H1 (cell line): ENCODE data around the gene SLC31A2. TPM values are rescaled to one million over a fixed set of nuclear protein-coding genes. Genes with fewer than 3 reads are reported as not detected.

Experiments
- CTCF ChIA-PET: fragments of 300-600 bp; sonication (Branson Sonifier 250); formaldehyde crosslinking; loops from one replicate; lab custom pipeline; 2021; ENCODE audit not compliant: partially characterized antibody; lab: Charles Lee
- POLR2A ChIA-PET: fragments of 300-600 bp; sonication (Branson Sonifier 250); formaldehyde crosslinking; loops from one replicate; lab custom pipeline; 2021; ENCODE audit warnings: inconsistent platforms; ENCODE audit not compliant: partially characterized antibody; lab: Charles Lee
- DNase-seq, 2 experiments: peaks; one replicate each; pipeline versions ENCODE4 v3.0.0 to v3.0.0-alpha.2; 2010 to 2022; ENCODE audit warnings: low spot score in 2 of 2, low read depth in 1 of 2, mixed read lengths in 1 of 2
- FAIRE-seq: peaks from 2 replicates; lab custom pipeline; 2011; peaks lifted over from hg19 to GRCh38; lab: Jason Lieb, UNC
- H2AFZ ChIP-seq: 2 replicates; pipeline ENCODE4 v1.8.1; 2012; ENCODE audit warnings: low read length, inconsistent platforms
- H2AK5ac ChIP-seq: 2 replicates; pipeline ENCODE4 v1.6.1; 2013; ENCODE audit warnings: low read depth, low read length
- H2BK120ac ChIP-seq: replicated peaks from 2 replicates; pipeline ENCODE3; 2013; ENCODE audit warnings: low read depth, low read length, inconsistent platforms
- H2BK12ac ChIP-seq: 2 replicates; pipeline ENCODE4 v1.6.1; 2013; ENCODE audit warnings: low read depth, low read length
- H2BK15ac ChIP-seq: 2 replicates; pipeline ENCODE4 v1.6.1; 2013; ENCODE audit warnings: low read length
- H2BK20ac ChIP-seq: 2 replicates; pipeline ENCODE4 v1.6.1; 2013; ENCODE audit warnings: low read length
- H2BK5ac ChIP-seq: 2 replicates; pipeline ENCODE4 v1.6.1; 2013; ENCODE audit warnings: low read depth, low read length
- H3K14ac ChIP-seq: 2 replicates; pipeline ENCODE4 v1.6.1; 2013; ENCODE audit warnings: inconsistent platforms; ENCODE audit not compliant: insufficient read length
- H3K18ac ChIP-seq: 2 replicates; pipeline ENCODE4 v1.6.1; 2013; ENCODE audit warnings: low read length; ENCODE audit errors: extremely low read depth
- H3K23ac ChIP-seq: 2 replicates; pipeline ENCODE4 v1.6.1; 2013; ENCODE audit warnings: inconsistent platforms; ENCODE audit not compliant: insufficient read length
- H3K23me2 ChIP-seq: 2 replicates; pipeline ENCODE4 v1.6.1; 2013; ENCODE audit warnings: low read depth, low read length
- H3K27ac ChIP-seq: 2 replicates; pipeline ENCODE4 v1.6.1; 2011; ENCODE audit warnings: low read depth, low read length, inconsistent platforms
- H3K27me3 ChIP-seq, 4 experiments: replicated peaks in 1 of 4; 1 replicate in 1 of 4; 2 replicates in 3 of 4; pipeline versions ENCODE4 v1.6.1 to v1.8.1; 2011 to 2013; ENCODE audit warnings: low read length in 3 of 4, mild to moderate bottlenecking in 3 of 4, inconsistent platforms in 2 of 4, mixed read lengths in 2 of 4, moderate library complexity in 1 of 4; ENCODE audit not compliant: control insufficient read depth in 3 of 4, insufficient read depth in 3 of 4; ENCODE audit errors: extremely low read depth in 1 of 4
- H3K36me3 ChIP-seq, 4 experiments: 2 replicates each; pipeline versions ENCODE4 v1.6.1 to v1.8.1; 2011 to 2013; ENCODE audit warnings: mild to moderate bottlenecking in 4 of 4, low read length in 3 of 4, moderate library complexity in 2 of 4, control low read depth in 1 of 4, inconsistent platforms in 1 of 4; ENCODE audit not compliant: insufficient read depth in 4 of 4, control insufficient read depth in 2 of 4
- H3K4ac ChIP-seq: replicated peaks from 2 replicates; pipeline ENCODE3; 2013; ENCODE audit warnings: low read length, low read depth, mixed read lengths, inconsistent platforms; ENCODE audit not compliant: insufficient read length
- H3K4me1 ChIP-seq, 4 experiments: replicated peaks in 1 of 4; 1 replicate in 1 of 4; 2 replicates in 3 of 4; pipeline versions ENCODE4 v1.6.1 to v1.8.1; 2011 to 2013; ENCODE audit warnings: low read length in 3 of 4, inconsistent platforms in 2 of 4, mixed read lengths in 1 of 4; ENCODE audit not compliant: insufficient read depth in 4 of 4, control insufficient read depth in 3 of 4
- H3K4me2 ChIP-seq, 2 experiments: 2 replicates each; pipeline versions ENCODE4 v1.6.1 to v1.8.1; 2011 to 2013; ENCODE audit warnings: low read depth in 2 of 2, low read length in 2 of 2, control low read depth in 1 of 2, inconsistent platforms in 1 of 2, mild to moderate bottlenecking in 1 of 2; ENCODE audit not compliant: insufficient read depth in 1 of 2
- H3K4me3 ChIP-seq, 4 experiments: fragments of 200-600, 300-600 bp in 1 of 4; sonication (generic), shearing (Covaris generic), sonication (Bioruptor Twin) in 1 of 4; 2 replicates each; pipeline versions ENCODE4 v1.5.1 to v1.8.1; 2011 to 2016; ENCODE audit warnings: low read length in 4 of 4, low read depth in 3 of 4, control low read depth in 2 of 4, inconsistent platforms in 2 of 4, mild to moderate bottlenecking in 2 of 4, mixed read lengths in 1 of 4, moderate library complexity in 1 of 4; ENCODE audit not compliant: insufficient read depth in 2 of 4; ENCODE audit errors: extremely low read depth in 1 of 4
- H3K56ac ChIP-seq: replicated peaks from 2 replicates; pipeline ENCODE3; 2013; ENCODE audit warnings: low read depth, mild to moderate bottlenecking, mixed read lengths, low read length, inconsistent platforms; ENCODE audit not compliant: insufficient read length
- H3K79me1 ChIP-seq: 2 replicates; pipeline ENCODE4 v1.6.1; 2013; ENCODE audit warnings: low read depth, low read length, control low read depth
- H3K79me2 ChIP-seq, 2 experiments: 2 replicates each; pipeline versions ENCODE4 v1.6.1 to v1.8.1; 2012 to 2013; ENCODE audit warnings: low read length in 2 of 2, mild to moderate bottlenecking in 2 of 2, inconsistent platforms in 1 of 2; ENCODE audit not compliant: insufficient read depth in 2 of 2, control insufficient read depth in 1 of 2
- H3K9ac ChIP-seq, 4 experiments: replicated peaks in 1 of 4; 1 replicate in 1 of 4; 2 replicates in 3 of 4; pipeline versions ENCODE4 v1.6.1 to v1.8.1; 2011 to 2013; ENCODE audit warnings: low read depth in 3 of 4, low read length in 3 of 4, control low read depth in 2 of 4, mild to moderate bottlenecking in 2 of 4, moderate library complexity in 2 of 4, inconsistent platforms in 1 of 4; ENCODE audit errors: extremely low read depth in 1 of 4
- H3K9me3 ChIP-seq, 2 experiments: 2 replicates each; pipeline versions ENCODE4 v1.6.1 to v1.8.1; 2012 to 2013; ENCODE audit warnings: mild to moderate bottlenecking in 2 of 2, moderate library complexity in 2 of 2, control low read depth in 1 of 2, inconsistent platforms in 1 of 2, low read depth in 1 of 2, low read length in 1 of 2, mixed read lengths in 1 of 2; ENCODE audit not compliant: insufficient read depth in 2 of 2
- H4K20me1 ChIP-seq, 2 experiments: replicated peaks in 1 of 2; 2 replicates each; pipeline versions ENCODE3 to v1.8.1; 2011 to 2013; ENCODE audit warnings: inconsistent platforms in 2 of 2, low read length in 2 of 2, mild to moderate bottlenecking in 1 of 2; ENCODE audit not compliant: insufficient read depth in 2 of 2, control insufficient read depth in 1 of 2
- H4K5ac ChIP-seq: 2 replicates; pipeline ENCODE4 v1.6.1; 2013; ENCODE audit warnings: low read length, low read depth, mixed read lengths, inconsistent platforms; ENCODE audit not compliant: insufficient read length
- H4K8ac ChIP-seq: 2 replicates; pipeline ENCODE4 v1.8.0; 2013; ENCODE audit warnings: mild to moderate bottlenecking, moderate library complexity, low read length, inconsistent platforms; ENCODE audit not compliant: insufficient read depth; ENCODE audit errors: extremely low read depth
- H4K91ac ChIP-seq: replicated peaks from 2 replicates; pipeline ENCODE3; 2013; ENCODE audit warnings: low read length, mixed read lengths, inconsistent platforms; ENCODE audit not compliant: insufficient read length
- CBX8 ChIP-seq: fragments of 300-800, 300-1000 bp; sonication (generic); IDR thresholded peaks from 2 replicates; pipeline ENCODE4 v1.7.1; 2016; ENCODE audit warnings: low read depth, low read length, borderline replicate concordance
- CHD2 ChIP-seq: IDR thresholded peaks from 2 replicates; pipeline ENCODE4 v1.6.1; 2012; ENCODE audit warnings: low read length, improper control_type of control experiment
- EP300 ChIP-seq, 2 experiments: IDR thresholded peaks; 1 replicate in 1 of 2; 2 replicates in 1 of 2; pipeline ENCODE4 v1.6.1; 2011 to 2012; ENCODE audit warnings: low read depth in 2 of 2, low read length in 2 of 2, mild to moderate bottlenecking in 2 of 2, borderline replicate concordance in 1 of 2, inconsistent platforms in 1 of 2, moderate library complexity in 1 of 2
- GTF2F1 ChIP-seq: IDR thresholded peaks from 2 replicates; pipeline ENCODE4 v1.6.1; 2012; ENCODE audit warnings: low read depth, low read length, improper control_type of control experiment, borderline replicate concordance
- JUN ChIP-seq: IDR thresholded peaks from 2 replicates; pipeline ENCODE4 v1.6.1; 2011; ENCODE audit warnings: low read depth, mild to moderate bottlenecking, improper control_type of control experiment, low read length
- KDM5A ChIP-seq: fragments of 200-600 bp; IDR thresholded peaks from 2 replicates; pipeline ENCODE4 v1.7.1; 2012; ENCODE audit warnings: mild to moderate bottlenecking, low read length, inconsistent platforms, mixed read lengths
- MAFK ChIP-seq: IDR thresholded peaks from 2 replicates; pipeline ENCODE4 v1.6.1; 2012; ENCODE audit warnings: low read depth, mild to moderate bottlenecking, improper control_type of control experiment, low read length
- SP2 ChIP-seq: IDR thresholded peaks from 2 replicates; pipeline ENCODE4 v1.6.1; 2012; ENCODE audit warnings: mild to moderate bottlenecking, low read length, inconsistent platforms
- WGBS, 2 experiments: shearing (Covaris generic) in 1 of 2; methylation state at CpG; one replicate each; pipeline versions ENCODE4 v1.1.6 to v1.1.7; 2013 to 2015; ENCODE audit warnings: low lambda C conversion rate in 2 of 2, mixed read lengths in 2 of 2, inconsistent platforms in 1 of 2, low coverage in 1 of 2, missing lambda C conversion rate in 1 of 2; ENCODE audit not compliant: insufficient replicate concordance in 2 of 2, insufficient coverage in 1 of 2, insufficient read length in 1 of 2; ENCODE audit errors: extremely low coverage in 1 of 2, missing lambda C conversion rate in 1 of 2; 5-methylcytosine and 5-hydroxymethylcytosine counted together
- polyA plus RNA-seq, 7 experiments: library from polyadenylated mRNA; depleted of rRNA in 3 of 7; stranded (reverse) in 5 of 7; unstranded in 2 of 7; fragments of >200 nt in 5 of 7; fragments of 200-250 nt in 2 of 7; gene quantifications; 1 replicate in 5 of 7; 2 replicates in 1 of 7; 4 replicates in 1 of 7; pipeline versions ENCODE4 v1.2.1 to v1.2.3, GENCODE V29; 2011 to 2013; ENCODE audit warnings: missing spikeins in 2 of 7, mixed read lengths in 2 of 7
- total RNA-seq: library from RNA; stranded (reverse); fragmentation: NEBNext Ultra II Directional; extraction: Animal tissue kit (Norgen Biotek cat#: 25700); gene quantifications from 2 replicates; pipeline ENCODE4 v1.2.1, GENCODE V29; 2021
- TF ChIP-seq, protein P1 (sequence below), 3 experiments: IDR thresholded peaks; 1 replicate in 2 of 3; 2 replicates in 1 of 3; pipeline versions ENCODE4 v1.5.1 to v1.6.1; 2011; ENCODE audit warnings: low read length in 3 of 3, mild to moderate bottlenecking in 3 of 3, inconsistent platforms in 2 of 3, low read depth in 1 of 3, moderate library complexity in 1 of 3; ENCODE audit not compliant: insufficient read depth in 1 of 3; ENCODE audit errors: control extremely low read depth in 1 of 3

SLC31A2 gene
- total and polyA plus RNA-seq, 2 of the 8 experiments (the other 6 are each of a cell fraction or from before 2014, with no cell fraction given): 2.0 to 2.9 TPM

DNA sequence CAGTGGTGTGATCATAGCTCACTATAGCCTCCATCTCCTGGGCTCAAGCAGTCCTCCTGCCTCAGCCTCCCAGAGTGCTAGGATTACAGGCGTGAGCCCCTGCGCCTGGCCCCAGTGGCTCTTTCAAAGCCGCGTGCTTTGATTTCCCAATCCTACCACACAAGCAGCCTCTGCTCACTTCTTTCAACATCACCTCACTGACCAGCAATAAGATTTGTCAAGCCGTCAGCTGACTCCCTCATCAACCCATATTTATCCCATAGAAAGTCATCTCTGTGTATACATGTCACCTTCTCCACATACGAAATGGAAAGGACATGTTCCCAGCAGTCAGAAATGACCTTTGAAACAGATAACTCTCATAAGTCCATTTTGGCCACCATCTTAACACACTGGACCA is 26.0 kb downstream of the SLC31A2 start:
- no peak for DNase-seq
- Histone ChIP-seq H3K36me3 (peaks cover 7 to 32% (median 23%) of the 10 kb centered on the region in 4 experiments; a peak in 7 of 8 replicates), H3K9me3 (no peaks in the 10 kb centered on the region), H3K56ac (no peak overlapping the region), H4K20me1 (no peaks in the 10 kb centered on the region), H3K79me2 (no peaks in the 10 kb centered on the region), H2BK12ac (no peak overlapping the region)
- CTCF ChIA-PET: interaction anchor here (1.3 to 1.9 kb wide), 2 partner anchors 9 to 26 kb away, joined by 4 to 5 read pairs; partner anchors contain the start of gene SLC31A2
- no peak for TF ChIP-seq KDM5A
- TF ChIP-seq, protein P1, sequence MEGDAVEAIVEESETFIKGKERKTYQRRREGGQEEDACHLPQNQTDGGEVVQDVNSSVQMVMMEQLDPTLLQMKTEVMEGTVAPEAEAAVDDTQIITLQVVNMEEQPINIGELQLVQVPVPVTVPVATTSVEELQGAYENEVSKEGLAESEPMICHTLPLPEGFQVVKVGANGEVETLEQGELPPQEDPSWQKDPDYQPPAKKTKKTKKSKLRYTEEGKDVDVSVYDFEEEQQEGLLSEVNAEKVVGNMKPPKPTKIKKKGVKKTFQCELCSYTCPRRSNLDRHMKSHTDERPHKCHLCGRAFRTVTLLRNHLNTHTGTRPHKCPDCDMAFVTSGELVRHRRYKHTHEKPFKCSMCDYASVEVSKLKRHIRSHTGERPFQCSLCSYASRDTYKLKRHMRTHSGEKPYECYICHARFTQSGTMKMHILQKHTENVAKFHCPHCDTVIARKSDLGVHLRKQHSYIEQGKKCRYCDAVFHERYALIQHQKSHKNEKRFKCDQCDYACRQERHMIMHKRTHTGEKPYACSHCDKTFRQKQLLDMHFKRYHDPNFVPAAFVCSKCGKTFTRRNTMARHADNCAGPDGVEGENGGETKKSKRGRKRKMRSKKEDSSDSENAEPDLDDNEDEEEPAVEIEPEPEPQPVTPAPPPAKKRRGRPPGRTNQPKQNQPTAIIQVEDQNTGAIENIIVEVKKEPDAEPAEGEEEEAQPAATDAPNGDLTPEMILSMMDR (IDR thresholded peaks at IDR 0.05; ENCODE audit: control extremely low read depth in 1 of 3, insufficient read depth in 1 of 3, low read depth in 1 of 3, low read length in 3 of 3): no peak
- TF ChIP-seq JUN: no peak
- TF ChIP-seq EP300 (IDR thresholded peaks at IDR 0.05; ENCODE audit: borderline replicate concordance in 1 of 2, low read depth in 2 of 2, low read length in 2 of 2): no peak
- TF ChIP-seq GTF2F1: no peak
- no peak for TF ChIP-seq CHD2
- no peak for TF ChIP-seq SP2
- TF ChIP-seq CBX8: no peak
- no peak for TF ChIP-seq MAFK
- TF ChIP-seq, all 59 proteins: peak for 0
- no peak overlapping the region for H3K4me3 ChIP-seq
- H3K27ac ChIP-seq: no peak overlapping the region
- no peak overlapping the region for H4K91ac ChIP-seq
- H3K79me1 ChIP-seq: no peaks in the 10 kb centered on the region
- no peaks in the 10 kb centered on the region for H3K23me2 ChIP-seq
- no peak overlapping the region for H3K23ac ChIP-seq
- H3K4me2 ChIP-seq: no peak overlapping the region
- no peak overlapping the region for H2BK20ac ChIP-seq
- H4K8ac ChIP-seq: no peak overlapping the region
- 90% methylated on average over 6 of the region's 6 CpGs; no CpG with 5 or more reads in 1 of the 2 experiments for WGBS, 2 experiments
- H3K14ac ChIP-seq: no peak overlapping the region
- H2BK15ac ChIP-seq: no peak overlapping the region
- H3K9ac ChIP-seq: no peak overlapping the region
- no peak overlapping the region for H2BK5ac ChIP-seq
- no peak overlapping the region for H4K5ac ChIP-seq
- H2AK5ac ChIP-seq: no peak overlapping the region
- no peak overlapping the region for H2AFZ ChIP-seq
- H3K4ac ChIP-seq: no peak overlapping the region
- H3K4me1 ChIP-seq: no peaks in the 10 kb centered on the region
- H3K18ac ChIP-seq: no peak overlapping the region
- no peak overlapping the region for H2BK120ac ChIP-seq
- no peaks in the 10 kb centered on the region for H3K27me3 ChIP-seq
- FAIRE-seq: no peak
- POLR2A ChIA-PET: no interaction called here
